Kidney epithelial cell (primary cell): ENCODE measurements around the gene NPFFR1. TPM values are rescaled to one million over a fixed set of nuclear protein-coding genes. Genes with fewer than 3 reads are reported as not detected.
A peak's percentile ranks its signal among the peaks of the same experiment; 100 is the strongest.
"Not testable (repeated sequence)": the region's sequence is repeated elsewhere in the genome, so short reads cannot be mapped to it uniquely, and the experiment has no call there.

Experiments used
- DNase-seq: peaks from one replicate; pipeline ENCODE4 v3.0.0-alpha.2; 2010; ENCODE audit warnings: low read depth
- H3K27me3 ChIP-seq: 2 replicates; pipeline ENCODE4 v1.6.0; 2011; ENCODE audit warnings: low read length; ENCODE audit not compliant: control insufficient read depth, insufficient read depth
- H3K36me3 ChIP-seq: 2 replicates; pipeline ENCODE4 v1.5.1; 2011; ENCODE audit warnings: low read length; ENCODE audit not compliant: control insufficient read depth, insufficient read depth
- H3K4me3 ChIP-seq: 2 replicates; pipeline ENCODE4 v1.5.1; 2011; ENCODE audit warnings: low read depth, mild to moderate bottlenecking, control low read depth, low read length
- total RNA-seq: library from RNA; depleted of rRNA; stranded (reverse); fragments of >200 nt; gene quantifications from 2 replicates; pipeline ENCODE4 v1.2.3, GENCODE V29; 2015
- TF ChIP-seq, protein P1 (sequence below): IDR thresholded peaks from 2 replicates; pipeline ENCODE4 v1.5.1; 2011; ENCODE audit warnings: mild to moderate bottlenecking, moderate library complexity, low read length, control low read depth, inconsistent platforms; ENCODE audit not compliant: insufficient read depth, poor library complexity, severe bottlenecking

NPFFR1 gene
- total RNA-seq, 1 donor from 2014 or later: 0.04 TPM

DNA sequence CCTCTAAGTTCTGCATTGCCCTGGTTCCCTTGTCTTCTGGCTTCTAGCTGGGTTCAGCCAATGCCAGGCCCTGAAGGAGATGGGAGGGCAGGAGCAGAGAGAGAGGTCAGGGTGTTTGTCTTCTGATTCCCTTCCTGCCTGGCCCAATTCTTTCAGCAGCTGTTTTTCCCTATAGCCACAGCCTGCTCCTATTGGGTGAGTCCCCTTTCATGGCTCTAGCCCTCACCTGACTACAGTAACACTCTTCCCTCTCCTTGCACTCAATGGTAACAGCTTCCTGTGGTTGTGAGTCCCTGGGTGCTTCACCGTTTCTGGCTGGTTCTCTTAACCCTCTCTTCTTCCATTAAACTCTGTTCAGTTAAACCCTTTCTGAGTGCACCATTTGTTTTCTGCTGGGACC is 17.1 kb downstream of the NPFFR1 start:
- Histone ChIP-seq H3K36me3 (no peaks in the 10 kb centered on the region), H3K27me3 (no peaks in the 10 kb centered on the region), H3K4me3 (no peak overlapping the region)
- TF ChIP-seq, protein P1, sequence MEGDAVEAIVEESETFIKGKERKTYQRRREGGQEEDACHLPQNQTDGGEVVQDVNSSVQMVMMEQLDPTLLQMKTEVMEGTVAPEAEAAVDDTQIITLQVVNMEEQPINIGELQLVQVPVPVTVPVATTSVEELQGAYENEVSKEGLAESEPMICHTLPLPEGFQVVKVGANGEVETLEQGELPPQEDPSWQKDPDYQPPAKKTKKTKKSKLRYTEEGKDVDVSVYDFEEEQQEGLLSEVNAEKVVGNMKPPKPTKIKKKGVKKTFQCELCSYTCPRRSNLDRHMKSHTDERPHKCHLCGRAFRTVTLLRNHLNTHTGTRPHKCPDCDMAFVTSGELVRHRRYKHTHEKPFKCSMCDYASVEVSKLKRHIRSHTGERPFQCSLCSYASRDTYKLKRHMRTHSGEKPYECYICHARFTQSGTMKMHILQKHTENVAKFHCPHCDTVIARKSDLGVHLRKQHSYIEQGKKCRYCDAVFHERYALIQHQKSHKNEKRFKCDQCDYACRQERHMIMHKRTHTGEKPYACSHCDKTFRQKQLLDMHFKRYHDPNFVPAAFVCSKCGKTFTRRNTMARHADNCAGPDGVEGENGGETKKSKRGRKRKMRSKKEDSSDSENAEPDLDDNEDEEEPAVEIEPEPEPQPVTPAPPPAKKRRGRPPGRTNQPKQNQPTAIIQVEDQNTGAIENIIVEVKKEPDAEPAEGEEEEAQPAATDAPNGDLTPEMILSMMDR: no peak
- no peak for DNase-seq

DNA sequence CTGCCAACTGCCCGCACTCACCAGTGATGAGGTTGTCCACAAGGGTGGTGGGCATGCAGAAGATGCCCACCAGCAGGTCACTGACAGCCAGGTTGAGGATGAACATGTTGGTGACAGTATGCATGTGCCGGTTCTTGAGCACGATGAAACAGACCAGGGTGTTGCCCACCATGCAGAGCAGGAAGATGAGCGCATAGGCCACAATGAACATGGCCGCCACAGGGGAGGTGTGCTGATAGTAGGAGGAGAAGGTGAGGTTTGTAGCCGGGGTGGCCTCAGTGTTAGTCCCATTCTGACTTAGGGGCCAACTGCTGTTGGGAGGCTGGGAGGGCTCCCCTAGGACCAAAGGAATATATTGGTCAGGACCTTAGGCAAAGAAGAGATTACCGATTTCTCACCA is 17.7 kb downstream of the NPFFR1 start:
- Histone ChIP-seq H3K4me3 (no peak overlapping the region), H3K36me3 (no peaks in the 10 kb centered on the region), H3K27me3 (no peaks in the 10 kb centered on the region)
- no peak for DNase-seq
- TF ChIP-seq, protein P1: no peak

DNA sequence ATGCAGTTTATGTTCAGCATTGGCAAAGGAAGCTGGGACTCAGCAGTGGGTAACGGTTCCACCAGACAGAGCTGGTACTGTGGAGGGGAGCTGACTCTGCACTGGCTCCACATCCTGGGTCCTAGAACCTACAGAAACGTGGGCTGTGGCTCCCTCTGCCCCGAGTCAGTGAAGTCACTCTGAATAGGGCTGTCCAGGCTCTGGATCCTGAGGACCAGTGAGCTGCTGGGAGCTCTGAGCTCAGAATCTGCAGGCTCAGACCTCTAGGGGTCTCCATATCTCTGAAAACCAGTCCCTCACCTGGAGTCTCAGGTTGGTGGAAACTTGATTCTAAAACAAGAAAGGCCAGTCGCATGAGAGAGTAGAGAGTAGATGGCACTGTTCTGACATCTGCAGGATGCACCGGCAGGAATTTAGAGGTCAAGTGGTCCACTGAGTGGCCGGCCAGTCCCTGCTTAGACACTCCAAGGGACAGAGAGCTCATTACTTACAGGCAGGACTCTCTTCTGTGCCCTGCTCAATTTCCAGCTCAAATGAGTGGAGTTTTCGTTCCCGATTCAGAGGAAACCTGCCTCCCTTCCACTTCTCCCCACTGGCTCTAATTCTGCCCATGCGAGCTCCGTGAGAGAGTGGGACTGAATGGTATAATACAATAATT is 18.6 kb downstream of the NPFFR1 start:
- no peak for DNase-seq

DNA sequence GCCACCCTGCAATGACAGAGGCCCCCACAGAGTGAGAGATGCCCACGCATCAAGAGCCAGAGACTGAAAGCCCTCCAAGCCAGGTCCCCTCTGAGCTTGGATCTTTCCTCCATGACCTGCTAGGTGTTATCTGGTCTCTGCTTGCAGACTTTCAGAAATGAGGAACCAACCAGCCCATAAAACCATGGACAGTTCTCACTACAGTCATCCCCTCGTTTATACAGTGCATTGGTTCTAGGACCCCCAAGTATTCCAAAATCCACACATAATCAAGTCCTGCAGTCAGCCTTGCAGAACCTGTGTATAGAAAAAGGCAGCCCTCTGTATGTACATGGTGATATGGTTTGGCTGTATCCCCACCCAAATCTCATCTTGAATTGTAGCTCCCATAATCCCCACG is 23.1 kb downstream of the NPFFR1 start:
- Histone ChIP-seq H3K36me3 (no peaks in the 10 kb centered on the region), H3K27me3 (no peaks in the 10 kb centered on the region), H3K4me3 (no peak overlapping the region)
- TF ChIP-seq, protein P1: no peak
- DNase-seq: no peak

More for the DNA sequence above, 18.6 kb downstream of the NPFFR1 start:
- no peak overlapping the region for H3K4me3 ChIP-seq
- no peaks in the 10 kb centered on the region for H3K36me3 ChIP-seq
- no peaks in the 10 kb centered on the region for H3K27me3 ChIP-seq
- TF ChIP-seq, protein P1: peak; percentile 55

DNA sequence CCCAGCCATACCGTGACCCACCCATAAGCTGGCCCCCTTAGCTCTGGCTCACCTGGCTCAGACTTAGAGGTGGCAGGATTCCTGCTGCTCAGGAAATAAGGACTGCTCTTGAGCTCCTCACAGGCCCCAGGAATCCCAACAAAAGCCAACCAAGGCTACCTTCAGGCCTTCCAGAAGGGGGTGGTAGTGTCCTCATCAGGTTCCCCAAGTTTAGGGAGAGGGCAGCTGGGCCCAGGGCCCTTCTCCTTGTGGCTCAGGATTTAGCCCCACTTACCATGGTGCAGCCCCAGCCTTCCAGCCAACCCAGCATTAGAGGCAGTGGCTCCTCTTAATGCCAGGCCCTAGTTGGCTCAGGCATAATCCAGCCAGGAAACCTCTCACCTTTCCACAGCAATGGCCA is 23.5 kb downstream of the NPFFR1 start:
- Histone ChIP-seq H3K27me3 (peaks cover under 1% of the 10 kb centered on the region), H3K4me3 (no peak overlapping the region), H3K36me3 (no peaks in the 10 kb centered on the region)
- TF ChIP-seq, protein P1: no peak
- DNase-seq: no peak

DNA sequence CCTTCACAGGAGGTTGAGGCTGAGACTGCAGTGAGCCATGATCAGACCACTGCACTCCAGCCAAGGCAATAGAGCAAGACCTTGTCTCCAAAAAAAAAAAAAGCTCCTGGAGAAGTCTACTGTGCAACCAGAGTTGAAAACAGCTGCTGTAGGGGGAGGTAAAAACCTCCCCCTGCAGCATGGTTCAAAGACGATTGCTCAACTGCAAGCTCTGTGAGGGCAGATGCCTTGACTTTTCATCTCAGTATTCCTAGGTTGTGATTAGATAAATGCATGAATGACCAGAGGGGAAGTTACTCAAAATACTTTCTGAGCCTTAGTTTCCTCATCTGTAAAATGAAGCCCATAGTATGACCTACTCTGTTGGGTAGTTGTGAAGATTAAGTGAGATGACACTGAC is 25.6 kb downstream of the NPFFR1 start:
- no peaks in the 10 kb centered on the region for H3K36me3 ChIP-seq
- no peak overlapping the region for H3K4me3 ChIP-seq
- TF ChIP-seq, protein P1: no peak
- peaks cover 8% of the 10 kb centered on the region for H3K27me3 ChIP-seq
- no peak for DNase-seq

DNA sequence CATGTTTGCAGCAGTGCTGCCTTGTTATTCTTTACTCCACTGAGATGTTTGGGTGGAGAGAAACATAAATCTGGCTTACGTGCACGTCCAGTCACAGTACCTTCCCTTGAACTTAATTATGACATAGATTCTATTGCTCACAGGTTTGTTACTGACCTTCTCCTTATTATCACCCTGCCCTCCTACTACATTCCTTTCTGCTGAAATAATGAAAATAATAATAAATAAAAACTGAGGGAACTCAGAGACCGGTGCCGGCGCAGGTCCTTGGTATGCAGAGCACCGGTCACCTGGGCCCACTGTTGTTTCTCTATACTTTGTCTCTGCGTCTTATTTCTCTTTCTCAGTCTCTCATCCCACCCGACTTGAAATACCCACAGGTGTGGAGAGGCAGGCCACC is 26.0 kb downstream of the NPFFR1 start:
- not testable (repeated sequence) for H3K36me3 ChIP-seq, H3K4me3 ChIP-seq, DNase-seq

More for the DNA sequence above, 26.0 kb downstream of the NPFFR1 start:
- not testable (repeated sequence) for H3K27me3 ChIP-seq
